K562 (cell line): Measurements from ENCODE around the gene ANAPC16. TPM values are rescaled to one million over a fixed set of nuclear protein-coding genes. Genes with fewer than 3 reads are reported as not detected.

Source experiments
- AFF1 ChIP-seq, 2 experiments: fragments of 450-650 bp; IDR thresholded peaks; 2 replicates each; pipeline ENCODE4 v1.6.1; 2018; ENCODE audit warnings: mild to moderate bottlenecking in 2 of 2, low read depth in 1 of 2; ENCODE audit not compliant: partially characterized antibody in 2 of 2
- CBFA2T3 ChIP-seq: fragments of 450-650 bp; IDR thresholded peaks from 2 replicates; pipeline ENCODE4 v1.6.1; 2017
- CBX2 ChIP-seq: fragments of 200-600 bp; sonication (generic); IDR thresholded peaks from one replicate; pipeline ENCODE4 v1.6.1; 2012; ENCODE audit warnings: mild to moderate bottlenecking, low read length, inconsistent platforms; ENCODE audit not compliant: insufficient read depth, poor library complexity, severe bottlenecking
- ERF ChIP-seq: fragments of 450-650 bp; formaldehyde crosslinking; IDR thresholded peaks from 2 replicates; pipeline ENCODE4 v1.4.0; 2020; ENCODE audit warnings: mild to moderate bottlenecking, mixed read lengths
- HNRNPH1 ChIP-seq: fragments of 200-400 bp; formaldehyde crosslinking; optimal IDR thresholded peaks from 2 replicates; pipeline ENCODE3; 2017; ENCODE audit warnings: low read depth, mild to moderate bottlenecking, low read length, moderate library complexity
- HOMEZ ChIP-seq: fragments of 250-450 bp; sonication (Bioruptor Pico); IDR thresholded peaks from 2 replicates; pipeline ENCODE4 v1.4.0; 2020; ENCODE audit warnings: mild to moderate bottlenecking, moderate library complexity
- KDM2B ChIP-seq: fragments of 250-450 bp; sonication (Bioruptor Pico); IDR thresholded peaks from 2 replicates; pipeline ENCODE4 v1.8.0; 2021; ENCODE audit warnings: mild to moderate bottlenecking, moderate library complexity
- NBN ChIP-seq: fragments of 450-650 bp; IDR thresholded peaks from 2 replicates; pipeline ENCODE4 v1.6.1; 2016; ENCODE audit warnings: low read depth, mild to moderate bottlenecking
- NRF1 ChIP-seq, 2 experiments: fragments of 450-650 bp; IDR thresholded peaks in 1 of 2; conservative IDR thresholded peaks in 1 of 2; 2 replicates each; pipeline ENCODE4 v1.6.1; 2014; ENCODE audit warnings: mild to moderate bottlenecking in 2 of 2
- RREB1 ChIP-seq: fragments of 250-450 bp; sonication (Bioruptor Pico); IDR thresholded peaks from 2 replicates; pipeline ENCODE4 v1.4.0; 2020
- SP2 ChIP-seq: IDR thresholded peaks from 2 replicates; pipeline ENCODE4 v1.6.1; 2011; ENCODE audit warnings: mild to moderate bottlenecking, low read depth, low read length, moderate library complexity; ENCODE audit not compliant: poor library complexity, severe bottlenecking; ENCODE audit errors: extremely low read depth
- TBL1XR1 ChIP-seq, 2 experiments: IDR thresholded peaks; 2 replicates each; pipeline ENCODE4 v1.6.1; 2012; ENCODE audit warnings: improper control_type of control experiment in 2 of 2, low read length in 2 of 2, mild to moderate bottlenecking in 1 of 2
- ZNF124 ChIP-seq: sonication (generic); formaldehyde crosslinking; IDR thresholded peaks from 2 replicates; pipeline ENCODE4 v1.8.1; 2022; ENCODE audit warnings: missing genetic modification reagents
- ZNF316 ChIP-seq: fragments of 450-650 bp; IDR thresholded peaks from 2 replicates; pipeline ENCODE4 v1.6.1; 2016
- ZNF436 ChIP-seq: fragments of 250-450, 450-650 bp; sonication (Bioruptor Pico); formaldehyde crosslinking; IDR thresholded peaks from 2 replicates; pipeline ENCODE4 v1.7.0; 2020; ENCODE audit warnings: mild to moderate bottlenecking
- polyA plus RNA-seq, 8 experiments: library from polyadenylated mRNA; depleted of rRNA in 4 of 8; stranded (reverse) in 5 of 8; unstranded in 3 of 8; fragments of >200 nt; fragmentation: Nextera tagmentation in 2 of 8; fragmentation: Illumina TruSeq in 1 of 8; extraction: Ambion mirVana in 2 of 8; extraction: Trizol in 1 of 8; gene quantifications; 2 replicates each; pipeline versions ENCODE4 v1.2.1 to v1.2.3, GENCODE V29; 2011 to 2014; ENCODE audit warnings: inconsistent platforms in 1 of 8, missing spikeins in 1 of 8
- total RNA-seq, 7 experiments: library from RNA; depleted of rRNA in 6 of 7; stranded (reverse); fragments of >200 nt in 6 of 7; fragmentation: Illumina TruSeq in 2 of 7; extraction: Trizol in 2 of 7; gene quantifications; 2 replicates each; pipeline versions ENCODE4 v1.2.1 to v1.2.3, GENCODE V29; 2011 to 2021; ENCODE audit warnings: low replicate concordance in 1 of 7

ANAPC16 gene
- total and polyA plus RNA-seq, 9 of the 15 experiments (the other 6 are each of a cell fraction or from before 2014, with no cell fraction given): 42.6 to 208 (median 108) TPM

- TF ChIP-seq NBN (peak; percentile 76; the same call in 1 of the 2 replicates), TBL1XR1 (IDR thresholded peaks at IDR 0.05; ENCODE audit: low read length in 2 of 2) (peak in 1 of 2 experiments; percentile 34; a peak in 1 of 4 replicates), AFF1 (IDR thresholded peaks at IDR 0.05; ENCODE audit: low read depth in 1 of 2, partially characterized antibody in 2 of 2) (peak in 1 of 2 experiments; percentile 72), ZNF124 (CRISPR knock-in tag) (no peak), ZNF316 (no peak), HOMEZ (no peak), KDM2B (no peak), ZNF436 (CRISPR knock-in tag) (no peak), CBFA2T3 (peak; percentile 75), SP2 (no peak), HNRNPH1 (no peak), ERF (CRISPR knock-in tag) (no peak), NRF1 (conservative IDR thresholded peaks at IDR 0.05 in 1 of 2, IDR thresholded peaks at IDR 0.05 in 1 of 2) (peak in 1 of 2 experiments; percentile 21; a peak in 1 of 4 replicates), RREB1 (peak; percentile 41), CBX2 (no peak)
Observed at GRCh38 chr10:72254813-72255568, 39.2 kb downstream of the ANAPC16 start (continued).
